ENCODE results near the gene PAWR.

DNA sequence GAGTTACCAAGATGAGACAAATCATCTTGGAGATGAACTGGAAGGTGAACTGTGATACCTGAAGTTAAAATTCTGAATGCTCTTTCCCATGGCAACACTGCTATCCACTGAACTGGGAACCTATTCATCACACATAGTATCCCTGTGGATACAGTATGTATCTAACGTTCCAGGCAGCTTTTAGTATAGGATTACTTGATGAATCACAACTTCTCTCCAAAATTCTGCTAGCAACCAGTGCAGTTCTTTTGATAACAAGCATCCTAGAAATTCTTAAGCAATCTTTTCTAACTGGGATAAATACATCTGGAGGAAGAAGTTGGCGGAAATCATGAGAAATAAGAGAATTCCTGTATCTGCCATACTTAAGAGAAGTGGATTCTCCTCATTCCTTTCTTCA is 66.4 kb downstream of the PAWR start:
- TF ChIP-seq, protein P1, sequence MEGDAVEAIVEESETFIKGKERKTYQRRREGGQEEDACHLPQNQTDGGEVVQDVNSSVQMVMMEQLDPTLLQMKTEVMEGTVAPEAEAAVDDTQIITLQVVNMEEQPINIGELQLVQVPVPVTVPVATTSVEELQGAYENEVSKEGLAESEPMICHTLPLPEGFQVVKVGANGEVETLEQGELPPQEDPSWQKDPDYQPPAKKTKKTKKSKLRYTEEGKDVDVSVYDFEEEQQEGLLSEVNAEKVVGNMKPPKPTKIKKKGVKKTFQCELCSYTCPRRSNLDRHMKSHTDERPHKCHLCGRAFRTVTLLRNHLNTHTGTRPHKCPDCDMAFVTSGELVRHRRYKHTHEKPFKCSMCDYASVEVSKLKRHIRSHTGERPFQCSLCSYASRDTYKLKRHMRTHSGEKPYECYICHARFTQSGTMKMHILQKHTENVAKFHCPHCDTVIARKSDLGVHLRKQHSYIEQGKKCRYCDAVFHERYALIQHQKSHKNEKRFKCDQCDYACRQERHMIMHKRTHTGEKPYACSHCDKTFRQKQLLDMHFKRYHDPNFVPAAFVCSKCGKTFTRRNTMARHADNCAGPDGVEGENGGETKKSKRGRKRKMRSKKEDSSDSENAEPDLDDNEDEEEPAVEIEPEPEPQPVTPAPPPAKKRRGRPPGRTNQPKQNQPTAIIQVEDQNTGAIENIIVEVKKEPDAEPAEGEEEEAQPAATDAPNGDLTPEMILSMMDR (IDR thresholded peaks at IDR 0.05), result no peak
- TF ChIP-seq POLR2A (IDR thresholded peaks at IDR 0.05) (no peak), POLR2AphosphoS5 (IDR thresholded peaks at IDR 0.05) (no peak), EP300 (IDR thresholded peaks at IDR 0.05) (no peak)
